ENCODE measurements around the gene DKK1. TPM values are rescaled to one million over a fixed set of nuclear protein-coding genes. Genes with fewer than 3 reads are reported as not detected.

Gene DKK1
- total and polyA plus RNA-seq, 2 of the 13 experiments (the other 11 are each of a cell fraction or from before 2014, with no cell fraction given): 123 to 262 TPM

- TF ChIP-seq ZC3H4 (CRISPR knock-in tag; IDR thresholded peaks at IDR 0.05; ENCODE audit: borderline replicate concordance) (no peak), HNRNPUL1 (IDR thresholded peaks at IDR 0.05; ENCODE audit: low read depth, low read length) (no peak), HOMEZ (CRISPR knock-in tag; IDR thresholded peaks at IDR 0.05; ENCODE audit: low read depth) (peak; percentile 78; the same call in 1 of the 2 replicates), TRIM24 (CRISPR knock-in tag; IDR thresholded peaks at IDR 0.05) (0 out of 2 replicates have a peak, but pooled peaks have one; percentile 60), ZBED4 (CRISPR knock-in tag; IDR thresholded peaks at IDR 0.05; ENCODE audit: borderline replicate concordance) (no peak), TEAD3 (CRISPR knock-in tag; optimal IDR thresholded peaks at IDR 0.05; ENCODE audit: borderline replicate concordance) (peak; percentile 33), MZF1 (CRISPR knock-in tag; IDR thresholded peaks at IDR 0.05; ENCODE audit: borderline replicate concordance) (no peak), MIER2 (CRISPR knock-in tag; IDR thresholded peaks at IDR 0.05) (0 out of 2 replicates have a peak, but pooled peaks have one; percentile 46), MED1 (CRISPR knock-in tag; IDR thresholded peaks at IDR 0.05) (peak; percentile 82), ZNF749 (CRISPR knock-in tag; IDR thresholded peaks at IDR 0.05; ENCODE audit: borderline replicate concordance) (no peak), NFE2L2 (IDR thresholded peaks at IDR 0.05; ENCODE audit: low read length) (no peak), ZFP37 (CRISPR knock-in tag; IDR thresholded peaks at IDR 0.05; ENCODE audit: borderline replicate concordance) (no peak)
- TF ChIP-seq, protein P1, sequence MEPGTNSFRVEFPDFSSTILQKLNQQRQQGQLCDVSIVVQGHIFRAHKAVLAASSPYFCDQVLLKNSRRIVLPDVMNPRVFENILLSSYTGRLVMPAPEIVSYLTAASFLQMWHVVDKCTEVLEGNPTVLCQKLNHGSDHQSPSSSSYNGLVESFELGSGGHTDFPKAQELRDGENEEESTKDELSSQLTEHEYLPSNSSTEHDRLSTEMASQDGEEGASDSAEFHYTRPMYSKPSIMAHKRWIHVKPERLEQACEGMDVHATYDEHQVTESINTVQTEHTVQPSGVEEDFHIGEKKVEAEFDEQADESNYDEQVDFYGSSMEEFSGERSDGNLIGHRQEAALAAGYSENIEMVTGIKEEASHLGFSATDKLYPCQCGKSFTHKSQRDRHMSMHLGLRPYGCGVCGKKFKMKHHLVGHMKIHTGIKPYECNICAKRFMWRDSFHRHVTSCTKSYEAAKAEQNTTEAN (CRISPR knock-in tag; conservative IDR thresholded peaks at IDR 0.05): peak; percentile 34; the same call in 1 of the 2 replicates
- TF ChIP-seq, protein P2, sequence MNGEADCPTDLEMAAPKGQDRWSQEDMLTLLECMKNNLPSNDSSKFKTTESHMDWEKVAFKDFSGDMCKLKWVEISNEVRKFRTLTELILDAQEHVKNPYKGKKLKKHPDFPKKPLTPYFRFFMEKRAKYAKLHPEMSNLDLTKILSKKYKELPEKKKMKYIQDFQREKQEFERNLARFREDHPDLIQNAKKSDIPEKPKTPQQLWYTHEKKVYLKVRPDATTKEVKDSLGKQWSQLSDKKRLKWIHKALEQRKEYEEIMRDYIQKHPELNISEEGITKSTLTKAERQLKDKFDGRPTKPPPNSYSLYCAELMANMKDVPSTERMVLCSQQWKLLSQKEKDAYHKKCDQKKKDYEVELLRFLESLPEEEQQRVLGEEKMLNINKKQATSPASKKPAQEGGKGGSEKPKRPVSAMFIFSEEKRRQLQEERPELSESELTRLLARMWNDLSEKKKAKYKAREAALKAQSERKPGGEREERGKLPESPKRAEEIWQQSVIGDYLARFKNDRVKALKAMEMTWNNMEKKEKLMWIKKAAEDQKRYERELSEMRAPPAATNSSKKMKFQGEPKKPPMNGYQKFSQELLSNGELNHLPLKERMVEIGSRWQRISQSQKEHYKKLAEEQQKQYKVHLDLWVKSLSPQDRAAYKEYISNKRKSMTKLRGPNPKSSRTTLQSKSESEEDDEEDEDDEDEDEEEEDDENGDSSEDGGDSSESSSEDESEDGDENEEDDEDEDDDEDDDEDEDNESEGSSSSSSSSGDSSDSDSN (CRISPR knock-in tag; IDR thresholded peaks at IDR 0.05): no peak
- TF ChIP-seq, protein P3, sequence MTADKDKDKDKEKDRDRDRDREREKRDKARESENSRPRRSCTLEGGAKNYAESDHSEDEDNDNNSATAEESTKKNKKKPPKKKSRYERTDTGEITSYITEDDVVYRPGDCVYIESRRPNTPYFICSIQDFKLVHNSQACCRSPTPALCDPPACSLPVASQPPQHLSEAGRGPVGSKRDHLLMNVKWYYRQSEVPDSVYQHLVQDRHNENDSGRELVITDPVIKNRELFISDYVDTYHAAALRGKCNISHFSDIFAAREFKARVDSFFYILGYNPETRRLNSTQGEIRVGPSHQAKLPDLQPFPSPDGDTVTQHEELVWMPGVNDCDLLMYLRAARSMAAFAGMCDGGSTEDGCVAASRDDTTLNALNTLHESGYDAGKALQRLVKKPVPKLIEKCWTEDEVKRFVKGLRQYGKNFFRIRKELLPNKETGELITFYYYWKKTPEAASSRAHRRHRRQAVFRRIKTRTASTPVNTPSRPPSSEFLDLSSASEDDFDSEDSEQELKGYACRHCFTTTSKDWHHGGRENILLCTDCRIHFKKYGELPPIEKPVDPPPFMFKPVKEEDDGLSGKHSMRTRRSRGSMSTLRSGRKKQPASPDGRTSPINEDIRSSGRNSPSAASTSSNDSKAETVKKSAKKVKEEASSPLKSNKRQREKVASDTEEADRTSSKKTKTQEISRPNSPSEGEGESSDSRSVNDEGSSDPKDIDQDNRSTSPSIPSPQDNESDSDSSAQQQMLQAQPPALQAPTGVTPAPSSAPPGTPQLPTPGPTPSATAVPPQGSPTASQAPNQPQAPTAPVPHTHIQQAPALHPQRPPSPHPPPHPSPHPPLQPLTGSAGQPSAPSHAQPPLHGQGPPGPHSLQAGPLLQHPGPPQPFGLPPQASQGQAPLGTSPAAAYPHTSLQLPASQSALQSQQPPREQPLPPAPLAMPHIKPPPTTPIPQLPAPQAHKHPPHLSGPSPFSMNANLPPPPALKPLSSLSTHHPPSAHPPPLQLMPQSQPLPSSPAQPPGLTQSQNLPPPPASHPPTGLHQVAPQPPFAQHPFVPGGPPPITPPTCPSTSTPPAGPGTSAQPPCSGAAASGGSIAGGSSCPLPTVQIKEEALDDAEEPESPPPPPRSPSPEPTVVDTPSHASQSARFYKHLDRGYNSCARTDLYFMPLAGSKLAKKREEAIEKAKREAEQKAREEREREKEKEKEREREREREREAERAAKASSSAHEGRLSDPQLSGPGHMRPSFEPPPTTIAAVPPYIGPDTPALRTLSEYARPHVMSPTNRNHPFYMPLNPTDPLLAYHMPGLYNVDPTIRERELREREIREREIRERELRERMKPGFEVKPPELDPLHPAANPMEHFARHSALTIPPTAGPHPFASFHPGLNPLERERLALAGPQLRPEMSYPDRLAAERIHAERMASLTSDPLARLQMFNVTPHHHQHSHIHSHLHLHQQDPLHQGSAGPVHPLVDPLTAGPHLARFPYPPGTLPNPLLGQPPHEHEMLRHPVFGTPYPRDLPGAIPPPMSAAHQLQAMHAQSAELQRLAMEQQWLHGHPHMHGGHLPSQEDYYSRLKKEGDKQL (CRISPR knock-in tag; IDR thresholded peaks at IDR 0.05; ENCODE audit: low read depth): peak; percentile 41; the same call in 1 of the 2 replicates
Measured at GRCh38 chr10:52353960-52354394, 39.9 kb downstream of the DKK1 start (continued).

Measured in HepG2 (cell line).